Measurements from ENCODE around the gene FAM222A. TPM values are rescaled to one million over a fixed set of nuclear protein-coding genes. Genes with fewer than 3 reads are reported as not detected.

The FAM222A gene
- total and polyA plus RNA-seq, 2 experiments from 2014 or later = 0.97 TPM; not detected in 1

- H3K27ac ChIP-seq = no peak overlapping the region
- H3K36me3 ChIP-seq (ENCODE audit: low read depth) = no peaks in the 10 kb centered on the region
- H2AFZ ChIP-seq = no peak overlapping the region
- H3K4me2 ChIP-seq (ENCODE audit: unreplicated experiment) = no peak overlapping the region
- H3K9ac ChIP-seq = no peak overlapping the region
- in situ Hi-C loops (cut with MboI) = no loop called here
- 92 to 93% methylated on average over 10 of the region's 10 CpGs for WGBS, 2 experiments (ENCODE audit: low coverage in 1 of 2, low lambda C conversion rate in 2 of 2, missing lambda C conversion rate in 2 of 2)
- no peaks in the 10 kb centered on the region for H3K9me2 ChIP-seq (ENCODE audit: insufficient read depth)
- H3K79me2 ChIP-seq (ENCODE audit: insufficient read depth) = no peaks in the 10 kb centered on the region
- H4K20me1 ChIP-seq (ENCODE audit: insufficient read depth) = no peaks in the 10 kb centered on the region
- no peaks in the 10 kb centered on the region; the same call in 1 of the 2 replicates for H3F3A ChIP-seq (ENCODE audit: insufficient read depth)
- H3K4me1 ChIP-seq (ENCODE audit: insufficient read depth) = peaks cover 5% of the 10 kb centered on the region; the same call in 1 of the 2 replicates
- no peak for TF ChIP-seq EZH2phosphoT487 (IDR thresholded peaks at IDR 0.05; ENCODE audit: insufficient read depth, low read depth)
- TF ChIP-seq EZH2 (IDR thresholded peaks at IDR 0.05; ENCODE audit: insufficient read depth, poor library complexity, severe bottlenecking) = no peak
- H3K4me3 ChIP-seq = no peak overlapping the region
- no peaks in the 10 kb centered on the region for H3K27me3 ChIP-seq (replicated peaks; ENCODE audit: insufficient read depth)
- DNase-seq = no peak
- no peaks in the 10 kb centered on the region for H3K9me3 ChIP-seq (ENCODE audit: low read depth)
These were observed 102.4 kb downstream of the FAM222A start for GRCh38 chr12:109815757-109816617.

GRCh38 chr12:109816870-109817269 lies 103.2 kb downstream of the FAM222A start:
- H3K27ac ChIP-seq = no peak overlapping the region
- H3K4me1 ChIP-seq (ENCODE audit: insufficient read depth) = peaks cover 5% of the 10 kb centered on the region; the same call in 1 of the 2 replicates
- 90 to 93% methylated on average over 7 of the region's 7 CpGs for WGBS, 2 experiments (ENCODE audit: low coverage in 1 of 2, low lambda C conversion rate in 2 of 2, missing lambda C conversion rate in 2 of 2)
- H3K36me3 ChIP-seq (ENCODE audit: low read depth) = no peaks in the 10 kb centered on the region
- in situ Hi-C loops (cut with MboI) = no loop called here
- H3K9ac ChIP-seq = no peak overlapping the region
- no peaks in the 10 kb centered on the region for H3K9me3 ChIP-seq (ENCODE audit: low read depth)
- no peaks in the 10 kb centered on the region for H3K9me2 ChIP-seq (ENCODE audit: insufficient read depth)
- H3K27me3 ChIP-seq (replicated peaks; ENCODE audit: insufficient read depth) = no peaks in the 10 kb centered on the region
- no peak overlapping the region for H3K4me3 ChIP-seq
- H3K79me2 ChIP-seq (ENCODE audit: insufficient read depth) = no peaks in the 10 kb centered on the region
- TF ChIP-seq EZH2phosphoT487 (IDR thresholded peaks at IDR 0.05; ENCODE audit: insufficient read depth, low read depth) = no peak
- no peak for TF ChIP-seq EZH2 (IDR thresholded peaks at IDR 0.05; ENCODE audit: insufficient read depth, poor library complexity, severe bottlenecking)
- no peak overlapping the region for H2AFZ ChIP-seq
- H3F3A ChIP-seq (ENCODE audit: insufficient read depth) = no peaks in the 10 kb centered on the region; the same call in 1 of the 2 replicates
- H4K20me1 ChIP-seq (ENCODE audit: insufficient read depth) = no peaks in the 10 kb centered on the region
- no peak overlapping the region for H3K4me2 ChIP-seq (ENCODE audit: unreplicated experiment)
- DNase-seq = no peak

GRCh38 chr12:109817627-109818231 lies 104.1 kb downstream of the FAM222A start:
- Histone ChIP-seq H2AFZ (no peak overlapping the region), H3K4me3 (no peak overlapping the region), H3K9me2 (ENCODE audit: insufficient read depth) (no peaks in the 10 kb centered on the region), H3K4me1 (ENCODE audit: insufficient read depth) (peaks cover 5% of the 10 kb centered on the region; the same call in 1 of the 2 replicates), H3K27ac (no peak overlapping the region), H3K27me3 (replicated peaks; ENCODE audit: insufficient read depth) (no peaks in the 10 kb centered on the region), H3K4me2 (ENCODE audit: unreplicated experiment) (no peak overlapping the region), H3K36me3 (ENCODE audit: low read depth) (no peaks in the 10 kb centered on the region), H3F3A (ENCODE audit: insufficient read depth) (no peaks in the 10 kb centered on the region; the same call in 1 of the 2 replicates), H3K9me3 (ENCODE audit: low read depth) (no peaks in the 10 kb centered on the region), H3K9ac (no peak overlapping the region), H4K20me1 (ENCODE audit: insufficient read depth) (no peaks in the 10 kb centered on the region), H3K79me2 (ENCODE audit: insufficient read depth) (no peaks in the 10 kb centered on the region)
- 89 to 92% methylated on average over 8 of the region's 8 CpGs for WGBS, 2 experiments (ENCODE audit: low coverage in 1 of 2, low lambda C conversion rate in 2 of 2, missing lambda C conversion rate in 2 of 2)
- TF ChIP-seq EZH2phosphoT487 (IDR thresholded peaks at IDR 0.05; ENCODE audit: insufficient read depth, low read depth) (no peak), EZH2 (IDR thresholded peaks at IDR 0.05; ENCODE audit: insufficient read depth, poor library complexity, severe bottlenecking) (no peak)
- DNase-seq = no peak
- in situ Hi-C loops (cut with MboI) = no loop called here

GRCh38 chr12:109818253-109818652 lies 104.6 kb downstream of the FAM222A start:
- Histone ChIP-seq H3K9me2 (ENCODE audit: insufficient read depth) (no peaks in the 10 kb centered on the region), H3K79me2 (ENCODE audit: insufficient read depth) (no peaks in the 10 kb centered on the region), H3K4me2 (ENCODE audit: unreplicated experiment) (no peak overlapping the region), H2AFZ (no peak overlapping the region), H3K36me3 (ENCODE audit: low read depth) (no peaks in the 10 kb centered on the region), H3K27me3 (replicated peaks; ENCODE audit: insufficient read depth) (no peaks in the 10 kb centered on the region), H3K9me3 (ENCODE audit: low read depth) (no peaks in the 10 kb centered on the region), H3K27ac (no peak overlapping the region), H3K4me3 (no peak overlapping the region), H3K4me1 (ENCODE audit: insufficient read depth) (peaks cover 5% of the 10 kb centered on the region; the same call in 1 of the 2 replicates), H3K9ac (no peak overlapping the region), H4K20me1 (ENCODE audit: insufficient read depth) (no peaks in the 10 kb centered on the region), H3F3A (ENCODE audit: insufficient read depth) (no peaks in the 10 kb centered on the region; the same call in 1 of the 2 replicates)
- in situ Hi-C loops (cut with MboI) = no loop called here
- WGBS, 2 experiments (ENCODE audit: low coverage in 1 of 2, low lambda C conversion rate in 2 of 2, missing lambda C conversion rate in 2 of 2) = 86% methylated on average over 9 of the region's 9 CpGs
- TF ChIP-seq EZH2phosphoT487 (IDR thresholded peaks at IDR 0.05; ENCODE audit: insufficient read depth, low read depth) (no peak), EZH2 (IDR thresholded peaks at IDR 0.05; ENCODE audit: insufficient read depth, poor library complexity, severe bottlenecking) (no peak)
- DNase-seq = no peak

All from GM23248 (cell line).